GM18508 (cell line): ENCODE results near the gene SLC32A1.

ENCODE experiments used
- ATAC-seq: cut with Tn5 transposase; IDR thresholded peaks from one replicate; pipeline ENCODE4 v1.9.1; 2021; ENCODE audit warnings: moderate number of reproducible peaks; ENCODE audit not compliant: insufficient read depth, unreplicated experiment

Gene SLC32A1

GRCh38 chr20:38724626-38725147 is 401 bp downstream of the SLC32A1 start:
- ATAC-seq = no peak

GRCh38 chr20:38725148-38725901 is 1.0 kb downstream of the SLC32A1 start:
- no peak for ATAC-seq

GRCh38 chr20:38725931-38726803 is 1.9 kb downstream of the SLC32A1 start:
- ATAC-seq = no peak

GRCh38 chr20:38726804-38727606 is 2.7 kb downstream of the SLC32A1 start:
- ATAC-seq = no peak

GRCh38 chr20:38727607-38728190 is 3.4 kb downstream of the SLC32A1 start:
- no peak for ATAC-seq

- ATAC-seq = no peak
Measured at GRCh38 chr20:38728191-38728781, 4.0 kb downstream of the SLC32A1 start.

GRCh38 chr20:38728911-38729642 is 4.8 kb downstream of the SLC32A1 start:
- no peak for ATAC-seq

- no peak for ATAC-seq
Measured at GRCh38 chr20:38729767-38730166, 5.5 kb downstream of the SLC32A1 start.

- no peak for ATAC-seq
Measured at GRCh38 chr20:38730167-38730988, 6.1 kb downstream of the SLC32A1 start.

GRCh38 chr20:38730989-38731737 is 6.9 kb downstream of the SLC32A1 start:
- no peak for ATAC-seq

GRCh38 chr20:38731738-38732113 is 7.4 kb downstream of the SLC32A1 start:
- no peak for ATAC-seq

GRCh38 chr20:38732981-38733380 is 8.7 kb downstream of the SLC32A1 start:
- no peak for ATAC-seq

- no peak for ATAC-seq
Measured at GRCh38 chr20:38735172-38735571, 10.9 kb downstream of the SLC32A1 start.

- ATAC-seq = no peak
Measured at GRCh38 chr20:38737887-38738286, 13.6 kb downstream of the SLC32A1 start.

GRCh38 chr20:38745757-38746156 is 21.5 kb downstream of the SLC32A1 start:
- no peak for ATAC-seq

GRCh38 chr20:38747495-38748096 is 23.3 kb downstream of the SLC32A1 start:
- ATAC-seq = no peak
